Stimulated activated naive CD8-positive, alpha-beta T cell treated with anti-CD3 and anti-CD28 coated beads, Interleukin-15, Interleukin-2, amounts not matched to agents 100 ng/mL and 50 ng/mL, for 24 hours (primary cell): ENCODE results near the gene PMP22.

Experiments
- H3K27ac Mint-ChIP-seq: one replicate; pipeline ENCODE4 v1.8.0; 2021; ENCODE audit warnings: mild to moderate bottlenecking, mixed read lengths
- H3K27me3 Mint-ChIP-seq: one replicate; pipeline ENCODE4 v1.8.0; 2021; ENCODE audit warnings: mixed read lengths
- H3K36me3 Mint-ChIP-seq: one replicate; pipeline ENCODE4 v1.8.0; 2021; ENCODE audit warnings: low read depth, mixed read lengths
- H3K4me1 Mint-ChIP-seq: one replicate; pipeline ENCODE4 v1.8.0; 2021; ENCODE audit warnings: low read depth, mixed read lengths
- H3K4me3 Mint-ChIP-seq: one replicate; pipeline ENCODE4 v1.8.0; 2021; ENCODE audit warnings: mild to moderate bottlenecking, mixed read lengths
- H3K9me3 Mint-ChIP-seq: one replicate; pipeline ENCODE4 v1.8.0; 2021; ENCODE audit warnings: mixed read lengths

Gene PMP22

DNA sequence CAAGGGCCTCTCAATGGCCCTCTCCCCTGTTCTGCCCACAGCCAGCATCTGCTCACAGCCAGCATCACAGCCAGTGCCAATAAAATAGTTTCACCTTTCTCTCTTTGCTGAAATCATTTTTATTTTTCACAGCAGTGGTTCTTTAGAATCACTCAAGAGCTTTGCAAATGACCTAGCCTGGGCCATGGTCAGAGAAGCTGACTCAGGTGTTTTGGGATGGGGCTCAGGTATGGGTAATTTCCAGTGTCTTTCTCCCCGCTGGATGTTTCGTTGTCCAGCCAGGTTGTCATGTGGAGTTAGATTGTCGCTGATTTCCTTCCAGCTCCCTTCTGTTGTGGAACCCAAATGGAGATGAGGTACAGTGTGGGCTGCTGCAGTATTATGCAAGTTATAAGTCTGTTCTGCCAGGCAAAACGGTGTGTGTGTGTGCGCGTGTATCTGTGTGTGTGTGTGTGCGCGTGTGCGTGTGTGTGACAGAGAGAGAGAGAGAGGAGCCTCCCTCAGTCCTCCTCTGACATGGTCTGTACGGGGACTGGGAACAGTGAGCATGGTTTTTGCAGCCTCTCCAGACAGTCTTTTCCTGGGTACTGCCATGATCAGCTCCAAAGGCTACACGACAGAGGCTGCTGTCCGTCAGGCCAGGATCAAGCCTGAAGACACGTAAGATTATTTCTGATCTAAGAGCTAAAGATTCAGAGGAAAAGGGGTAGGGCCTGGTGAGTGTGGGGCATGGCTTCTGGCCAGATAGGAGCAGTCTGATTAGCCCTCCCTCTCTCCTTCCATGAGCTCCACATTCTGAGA lies 1.4 kb upstream of the PMP22 start:
- peaks cover 15% of the 10 kb centered on the region for H3K4me1 Mint-ChIP-seq
- no peaks in the 10 kb centered on the region for H3K36me3 Mint-ChIP-seq
- H3K9me3 Mint-ChIP-seq: no peaks in the 10 kb centered on the region
- H3K27me3 Mint-ChIP-seq: peaks cover 70% of the 10 kb centered on the region
- H3K4me3 Mint-ChIP-seq: no peak overlapping the region
- no peak overlapping the region for H3K27ac Mint-ChIP-seq

DNA sequence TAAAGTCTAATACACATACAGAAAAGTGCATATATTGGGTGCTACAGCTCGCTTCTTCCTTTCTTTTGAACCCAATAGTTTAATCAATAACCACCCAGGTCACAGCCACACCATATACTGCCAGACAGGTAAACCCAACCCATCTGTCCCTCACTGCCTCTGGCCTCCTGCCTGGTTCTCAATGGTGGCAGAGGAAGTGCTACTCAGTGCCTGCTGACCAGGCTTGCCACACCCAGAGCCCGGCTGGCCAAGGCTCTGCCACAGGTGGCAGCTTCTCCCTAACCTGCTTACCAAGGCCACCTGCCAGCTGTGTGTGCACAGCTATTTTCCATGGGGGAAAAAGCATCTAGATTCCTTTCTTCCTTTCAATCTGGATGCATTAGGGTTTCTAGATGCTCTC lies 584 bp downstream of the PMP22 start:
- Mint-ChIP-seq H3K4me1 (peaks cover 12% of the 10 kb centered on the region), H3K27me3 (peaks cover 85% of the 10 kb centered on the region), H3K36me3 (no peaks in the 10 kb centered on the region), H3K9me3 (no peaks in the 10 kb centered on the region), H3K4me3 (no peak overlapping the region), H3K27ac (no peak overlapping the region)

DNA sequence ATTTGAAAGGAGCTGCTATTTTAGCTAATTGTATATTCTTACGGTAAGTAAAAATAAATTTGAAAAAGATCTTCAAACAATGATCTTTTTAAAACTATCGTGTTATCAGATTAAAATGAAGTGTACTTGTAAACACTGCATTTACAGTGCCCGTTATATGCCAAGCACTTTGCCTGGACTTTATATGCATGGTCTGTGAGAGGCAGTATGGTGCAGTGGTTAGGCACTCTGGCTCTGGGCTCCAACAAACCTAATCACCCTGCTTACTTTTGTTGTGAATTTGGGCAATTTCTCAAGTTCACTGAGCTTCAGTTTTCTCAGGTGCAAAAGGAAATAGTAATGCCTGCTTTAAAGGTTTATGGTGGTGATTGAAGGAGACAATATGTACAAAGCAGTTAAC lies 1.4 kb downstream of the PMP22 start:
- Mint-ChIP-seq H3K36me3 (no peaks in the 10 kb centered on the region), H3K9me3 (no peaks in the 10 kb centered on the region), H3K4me3 (no peak overlapping the region), H3K27ac (no peak overlapping the region), H3K27me3 (peaks cover 93% of the 10 kb centered on the region), H3K4me1 (peaks cover 12% of the 10 kb centered on the region)

DNA sequence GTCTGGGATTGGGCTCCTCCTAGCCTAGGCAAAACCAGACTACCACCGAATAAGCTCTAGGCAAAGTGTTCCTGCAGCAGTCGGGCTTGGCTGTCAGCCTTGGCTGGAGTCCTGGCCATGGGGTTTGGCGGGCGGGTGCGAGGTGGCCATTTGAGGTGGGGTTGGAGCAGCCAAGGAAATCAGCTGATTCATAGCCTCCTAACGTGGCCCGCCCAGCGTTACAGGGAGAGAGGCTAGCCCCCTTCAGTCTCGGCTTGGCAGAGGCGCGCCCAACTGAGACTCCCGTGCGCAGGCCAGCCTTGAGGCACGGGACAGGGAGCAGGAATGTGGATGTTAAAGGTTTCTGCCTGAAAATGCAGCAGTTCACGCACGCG lies 1.9 kb downstream of the PMP22 start:
- no peak overlapping the region for H3K4me3 Mint-ChIP-seq
- H3K36me3 Mint-ChIP-seq: no peaks in the 10 kb centered on the region
- H3K27me3 Mint-ChIP-seq: peaks cover 93% of the 10 kb centered on the region
- H3K9me3 Mint-ChIP-seq: no peaks in the 10 kb centered on the region
- H3K27ac Mint-ChIP-seq: no peak overlapping the region
- H3K4me1 Mint-ChIP-seq: peaks cover 12% of the 10 kb centered on the region

DNA sequence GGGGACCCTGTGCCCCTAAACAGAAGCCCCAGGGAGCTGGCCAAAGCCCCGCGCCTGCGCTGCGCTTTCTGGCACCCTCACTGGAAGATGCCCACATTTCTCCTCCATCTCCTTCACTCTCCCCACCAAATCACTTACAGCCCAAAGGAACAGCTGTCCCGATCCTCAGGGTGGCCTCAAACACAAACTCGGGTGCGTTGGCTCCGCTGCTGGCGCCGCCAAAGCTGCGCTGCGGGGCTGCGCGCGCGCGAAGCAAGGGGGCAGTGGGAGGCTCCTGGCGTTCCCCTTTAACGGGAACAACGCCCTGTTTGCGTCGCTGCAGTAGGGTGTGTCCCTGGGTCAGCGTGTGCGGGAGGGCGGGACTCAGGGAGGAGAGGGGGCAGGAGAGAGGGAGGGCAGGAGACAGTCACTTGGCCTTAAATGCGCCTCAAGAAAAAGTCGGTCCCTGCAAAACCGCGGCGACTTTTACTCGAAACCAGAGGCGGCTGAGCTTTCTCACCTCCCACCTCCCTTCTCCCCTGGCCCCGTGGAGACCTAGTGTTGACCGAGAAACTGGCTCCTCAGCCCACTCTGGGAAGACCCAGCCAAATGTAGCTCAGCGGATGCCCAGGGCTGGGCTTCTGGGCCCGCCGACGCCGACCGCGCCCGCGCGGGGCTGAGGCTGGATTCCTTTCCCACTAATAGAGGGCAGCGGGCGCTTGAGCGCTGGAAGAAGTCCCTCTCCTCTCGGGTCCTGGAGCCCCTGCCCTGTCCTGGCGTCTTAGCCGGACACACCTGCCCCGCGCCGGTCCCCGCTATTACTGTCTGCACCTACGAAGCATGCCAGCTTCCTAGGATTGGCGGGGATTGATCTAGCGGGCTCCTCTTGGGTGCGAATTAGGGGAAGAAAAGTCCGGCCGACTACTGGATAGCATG lies 2.6 kb downstream of the PMP22 start:
- H3K36me3 Mint-ChIP-seq: no peaks in the 10 kb centered on the region
- no peaks in the 10 kb centered on the region for H3K9me3 Mint-ChIP-seq
- H3K27me3 Mint-ChIP-seq: peaks cover 93% of the 10 kb centered on the region
- no peak overlapping the region for H3K27ac Mint-ChIP-seq
- no peak overlapping the region for H3K4me3 Mint-ChIP-seq
- peaks cover 16% of the 10 kb centered on the region for H3K4me1 Mint-ChIP-seq

DNA sequence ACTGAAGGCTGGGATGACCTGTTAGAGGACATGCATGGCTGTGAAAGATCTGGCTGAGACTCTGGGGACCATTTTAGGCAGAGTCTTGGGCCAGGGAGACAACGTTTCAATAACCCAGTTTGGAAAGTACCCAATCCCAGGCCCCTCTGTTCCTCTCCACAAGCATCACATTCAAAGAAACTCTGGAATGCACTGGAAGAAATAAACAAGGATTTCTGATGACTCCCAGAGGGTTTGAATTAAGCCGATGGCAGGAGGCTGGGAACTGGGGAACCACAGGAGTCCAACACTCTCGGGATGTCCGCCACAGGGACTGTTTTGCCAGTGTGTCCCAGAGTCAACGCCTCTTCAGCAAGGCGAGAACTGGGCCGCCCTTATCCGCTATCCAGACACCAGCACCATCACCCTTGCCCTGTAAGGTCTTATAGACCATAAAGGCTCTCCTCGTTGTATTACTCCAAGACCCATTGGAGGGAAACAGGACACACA lies 3.3 kb downstream of the PMP22 start:
- Mint-ChIP-seq H3K27ac (no peak overlapping the region), H3K4me3 (no peak overlapping the region), H3K36me3 (no peaks in the 10 kb centered on the region), H3K9me3 (no peaks in the 10 kb centered on the region), H3K27me3 (peaks cover 93% of the 10 kb centered on the region), H3K4me1 (peaks cover 23% of the 10 kb centered on the region)

GRCh38 chr17:15261258-15261801 lies 3.8 kb downstream of the PMP22 start:
- H3K27ac Mint-ChIP-seq: no peak overlapping the region
- no peaks in the 10 kb centered on the region for H3K9me3 Mint-ChIP-seq
- peaks cover 26% of the 10 kb centered on the region for H3K4me1 Mint-ChIP-seq
- peak overlapping the region; percentile 67 for H3K4me3 Mint-ChIP-seq
- peaks cover 92% of the 10 kb centered on the region for H3K27me3 Mint-ChIP-seq
- H3K36me3 Mint-ChIP-seq: no peaks in the 10 kb centered on the region

DNA sequence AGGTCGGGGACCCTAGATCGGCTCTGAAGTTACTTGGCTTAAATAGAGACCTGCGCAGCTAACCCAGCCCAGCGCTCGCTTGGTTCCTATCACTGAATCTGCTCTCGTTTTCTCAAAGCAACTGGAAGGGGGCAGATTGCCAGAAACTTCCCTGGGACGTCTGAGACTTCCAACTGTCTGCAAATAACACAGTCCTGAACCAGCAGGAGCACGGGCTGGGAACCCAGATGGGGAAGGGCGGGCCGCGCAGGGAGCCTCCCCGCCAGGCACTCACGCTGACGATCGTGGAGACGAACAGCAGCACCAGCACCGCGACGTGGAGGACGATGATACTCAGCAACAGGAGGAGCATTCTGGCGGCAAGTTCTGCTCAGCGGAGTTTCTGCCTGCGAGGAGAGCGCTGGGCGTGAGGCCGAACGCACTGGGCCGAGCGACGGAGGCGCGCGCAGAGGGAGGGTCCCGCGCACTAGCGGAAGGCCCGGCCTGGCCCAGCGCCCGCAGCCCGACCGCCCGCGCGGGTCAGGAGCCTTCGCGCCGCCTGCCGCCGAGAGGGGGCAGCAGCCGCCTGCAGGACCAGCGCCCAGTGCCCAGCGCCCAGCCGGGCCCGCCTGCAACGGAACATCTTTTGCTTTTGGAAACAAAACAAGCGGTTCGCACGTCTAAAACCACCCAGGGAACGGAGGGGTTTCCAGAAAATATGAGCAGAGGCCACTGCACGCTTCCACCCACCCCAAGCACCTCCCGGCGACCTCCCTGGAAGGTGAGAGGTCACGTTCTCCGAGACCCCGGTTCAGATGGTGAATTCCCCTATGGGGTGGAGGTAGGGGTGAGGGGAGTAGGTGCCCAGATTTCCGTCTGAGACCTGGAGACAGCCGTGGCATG lies 4.5 kb downstream of the PMP22 start:
- Mint-ChIP-seq H3K27me3 (peaks cover 89% of the 10 kb centered on the region), H3K4me3 (peak overlapping the region; percentile 67), H3K9me3 (no peaks in the 10 kb centered on the region), H3K27ac (no peak overlapping the region), H3K36me3 (no peaks in the 10 kb centered on the region), H3K4me1 (peaks cover 26% of the 10 kb centered on the region)

- no peaks in the 10 kb centered on the region for H3K9me3 Mint-ChIP-seq
- H3K36me3 Mint-ChIP-seq: no peaks in the 10 kb centered on the region
- H3K4me1 Mint-ChIP-seq: peaks cover 26% of the 10 kb centered on the region
- H3K27me3 Mint-ChIP-seq: peaks cover 81% of the 10 kb centered on the region
- H3K4me3 Mint-ChIP-seq: no peak overlapping the region
- H3K27ac Mint-ChIP-seq: no peak overlapping the region
Measured at GRCh38 chr17:15257796-15258512, 7.2 kb downstream of the PMP22 start.

GRCh38 chr17:15257258-15257788 lies 7.8 kb downstream of the PMP22 start:
- Mint-ChIP-seq H3K27me3 (peaks cover 78% of the 10 kb centered on the region), H3K4me1 (peaks cover 25% of the 10 kb centered on the region), H3K9me3 (no peaks in the 10 kb centered on the region), H3K36me3 (no peaks in the 10 kb centered on the region), H3K27ac (no peak overlapping the region), H3K4me3 (no peak overlapping the region)

GRCh38 chr17:15256689-15257088 lies 8.4 kb downstream of the PMP22 start:
- Mint-ChIP-seq H3K27ac (no peak overlapping the region), H3K4me3 (no peak overlapping the region), H3K4me1 (peaks cover 23% of the 10 kb centered on the region), H3K36me3 (no peaks in the 10 kb centered on the region), H3K9me3 (no peaks in the 10 kb centered on the region), H3K27me3 (peaks cover 72% of the 10 kb centered on the region)

DNA sequence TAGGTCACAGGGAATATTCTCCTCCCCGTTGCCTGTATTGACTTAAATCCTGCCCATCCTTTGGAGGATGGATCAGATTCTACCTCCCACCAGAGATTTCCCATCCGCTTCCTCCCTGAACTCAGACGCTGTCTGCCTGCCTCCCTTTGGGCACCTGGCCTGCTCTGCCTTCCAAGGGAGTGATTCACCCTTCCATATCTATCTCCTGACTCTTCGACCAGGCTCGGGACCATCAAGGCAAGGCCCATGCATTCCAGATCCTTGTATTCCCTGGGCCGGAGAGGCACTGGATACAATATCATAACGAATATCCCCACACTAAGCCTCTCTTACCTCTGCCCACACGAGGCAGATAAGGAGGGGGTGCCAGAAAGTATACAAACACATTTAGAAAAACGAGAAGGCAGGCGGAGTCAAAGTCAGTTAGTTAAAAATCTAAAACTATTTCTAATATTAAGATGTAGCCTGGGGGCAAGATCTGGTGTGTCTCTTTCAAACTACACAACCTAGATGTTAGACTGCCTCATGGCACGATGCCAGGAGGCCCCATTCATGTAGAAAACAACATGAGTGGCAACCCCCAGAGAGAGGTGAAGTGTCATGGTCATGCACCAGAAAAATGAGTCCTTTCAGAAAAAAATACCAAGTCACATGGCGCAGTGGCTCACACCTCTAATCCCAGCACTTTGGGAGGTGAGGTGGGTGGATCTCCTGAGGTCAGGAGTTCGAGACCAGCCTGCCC lies 9.2 kb downstream of the PMP22 start:
- H3K9me3 Mint-ChIP-seq: no peaks in the 10 kb centered on the region
- H3K36me3 Mint-ChIP-seq: no peaks in the 10 kb centered on the region
- H3K4me1 Mint-ChIP-seq: peaks cover 22% of the 10 kb centered on the region
- H3K4me3 Mint-ChIP-seq: no peak overlapping the region
- H3K27me3 Mint-ChIP-seq: peaks cover 65% of the 10 kb centered on the region
- no peak overlapping the region for H3K27ac Mint-ChIP-seq

- Mint-ChIP-seq H3K9me3 (no peaks in the 10 kb centered on the region), H3K27me3 (peaks cover 18% of the 10 kb centered on the region), H3K4me3 (no peak overlapping the region), H3K4me1 (no peaks in the 10 kb centered on the region), H3K36me3 (no peaks in the 10 kb centered on the region), H3K27ac (no peak overlapping the region)
Measured at GRCh38 chr17:15250135-15250860, 14.8 kb downstream of the PMP22 start.
